GM12892 (cell line): Measurements from ENCODE around the gene UNC119B.

Experiments used
- DNase-seq: peaks from one replicate; pipeline ENCODE4 v3.0.0; 2011; ENCODE audit not compliant: insufficient read length
- FAIRE-seq: peaks from 2 replicates; lab custom pipeline; 2011; peaks lifted over from hg19 to GRCh38; lab: Jason Lieb, UNC
- POLR2A ChIP-seq: IDR thresholded peaks from 2 replicates; pipeline ENCODE4 v1.6.1; 2011; ENCODE audit warnings: low read depth, low read length, control low read depth
- POLR2AphosphoS5 ChIP-seq: IDR thresholded peaks from 2 replicates; pipeline ENCODE4 v1.6.1; 2011; ENCODE audit warnings: low read depth, low read length, control low read depth
- TAF1 ChIP-seq: IDR thresholded peaks from 2 replicates; pipeline ENCODE4 v1.6.1; 2011; ENCODE audit warnings: low read depth, mild to moderate bottlenecking, control low read depth, low read length, borderline replicate concordance

The UNC119B gene

GRCh38 chr12:120677765-120678473 is 32.3 kb upstream of the UNC119B start:
- TF ChIP-seq POLR2AphosphoS5 (no peak), POLR2A (no peak), TAF1 (no peak)
- FAIRE-seq (no peak), DNase-seq (peak; percentile 49)

DNA sequence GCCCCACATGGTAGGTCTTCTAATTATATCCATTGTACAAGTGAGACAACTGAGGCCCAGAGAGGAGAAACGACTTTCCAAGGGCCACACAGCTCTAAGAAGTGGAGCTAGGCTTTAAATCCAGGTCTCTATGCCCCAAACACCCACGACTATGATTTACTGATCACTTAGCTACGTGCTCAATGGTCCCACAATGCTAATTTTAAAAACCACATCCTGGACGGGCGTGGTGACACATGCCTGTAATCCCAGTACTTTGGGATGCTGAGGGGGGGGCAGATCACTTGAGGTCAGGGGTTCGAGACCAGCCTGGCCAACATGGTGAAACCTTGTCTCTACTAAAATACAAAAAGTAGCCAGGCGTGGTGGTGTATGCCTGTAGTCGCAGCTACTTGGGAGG is 31.7 kb upstream of the UNC119B start:
- no peak for FAIRE-seq
- no peak for DNase-seq
- TF ChIP-seq POLR2A (no peak), POLR2AphosphoS5 (no peak), TAF1 (no peak)

GRCh38 chr12:120680165-120680738 is 30.0 kb upstream of the UNC119B start:
- DNase-seq (no peak), FAIRE-seq (peak; percentile 78)
- TF ChIP-seq POLR2AphosphoS5 (no peak), TAF1 (no peak), POLR2A (no peak)

DNA sequence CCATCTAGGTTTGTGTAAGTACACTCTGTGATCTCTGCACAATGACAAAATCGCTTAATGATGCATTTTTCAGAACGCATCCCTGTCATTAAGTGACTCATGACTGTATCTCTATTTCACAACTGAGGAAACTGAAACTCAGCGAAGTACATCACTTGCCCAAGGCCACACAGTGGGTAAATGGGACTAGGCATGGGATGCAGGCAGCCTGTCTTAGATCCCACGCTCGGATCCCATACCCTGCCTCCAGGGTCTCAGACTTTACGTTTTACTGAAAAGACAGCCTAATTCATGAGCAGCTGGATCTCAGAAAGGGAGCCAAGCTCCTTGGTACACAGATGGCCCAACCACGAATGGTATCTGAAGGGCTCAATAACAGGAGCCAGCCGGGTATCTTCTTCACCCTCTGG is 25.7 kb upstream of the UNC119B start:
- DNase-seq (no peak), FAIRE-seq (peak; percentile 86)
- TF ChIP-seq POLR2AphosphoS5 (no peak), TAF1 (no peak), POLR2A (no peak)

DNA sequence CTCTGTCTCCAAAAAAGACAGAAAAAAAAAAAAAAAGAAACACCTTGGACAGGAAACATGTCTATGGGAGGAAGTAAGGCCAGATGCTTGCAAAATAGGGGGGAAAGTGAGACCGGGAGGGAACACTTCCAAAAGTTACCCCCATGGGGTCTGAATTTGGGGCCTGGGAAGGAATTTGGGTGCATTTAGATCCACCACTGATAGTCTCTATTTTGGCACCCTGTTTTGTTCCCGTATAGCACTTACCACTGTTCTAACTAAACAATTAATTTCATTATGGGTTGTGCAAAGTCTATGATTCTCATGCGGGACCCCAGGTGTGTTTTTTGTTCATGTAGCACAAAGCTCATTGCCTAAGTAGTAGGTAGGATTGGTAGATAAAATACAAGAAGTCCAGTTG is 24.7 kb upstream of the UNC119B start:
- DNase-seq (no peak), FAIRE-seq (no peak)
- TF ChIP-seq POLR2A (no peak), TAF1 (no peak), POLR2AphosphoS5 (no peak)

DNA sequence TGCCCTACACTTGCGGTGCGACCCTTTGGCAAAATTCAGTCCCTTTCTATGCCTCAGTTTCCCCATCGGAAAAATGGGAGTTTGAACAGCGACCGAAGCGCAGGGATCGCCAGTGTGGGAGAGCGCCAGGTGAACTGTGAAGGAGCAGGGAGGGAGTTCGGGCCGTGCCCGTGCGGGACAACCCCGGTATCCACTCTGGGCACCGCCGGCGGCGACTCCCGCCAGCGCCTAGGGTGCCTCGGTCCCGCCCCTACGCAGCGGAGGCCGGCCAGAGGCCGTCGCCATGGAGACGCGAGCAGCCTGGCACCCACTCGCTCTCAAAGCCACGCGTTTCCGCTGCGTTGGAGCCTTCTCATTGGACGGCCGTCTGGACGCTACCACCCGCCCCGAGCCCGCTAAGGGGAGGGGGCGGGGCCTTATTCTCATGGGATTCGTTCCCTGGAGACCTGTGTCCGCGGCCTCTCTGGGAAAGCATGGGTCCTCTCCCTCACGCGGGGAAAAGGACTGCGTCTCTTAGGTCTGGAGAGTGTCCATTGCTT is 24.0 kb upstream of the UNC119B start:
- FAIRE-seq (peak; percentile 98), DNase-seq (peak; percentile 78)
- TF ChIP-seq TAF1 (no peak), POLR2A (peak; percentile 52; the same call in 1 of the 2 replicates), POLR2AphosphoS5 (no peak)

- no peak for FAIRE-seq
- DNase-seq: peak; percentile 95
- peak; percentile 83; the same call in 1 of the 2 replicates for TF ChIP-seq POLR2A
- TF ChIP-seq POLR2AphosphoS5: 0 out of 2 replicates have a peak, but pooled peaks have one; percentile 47
- peak; percentile 41; the same call in 1 of the 2 replicates for TF ChIP-seq TAF1
Measured at GRCh38 chr12:120686690-120687577, 23.3 kb upstream of the UNC119B start, which contains the start of gene MLEC. Gene MLEC (plus strand): TSS chr12:120687149. CDS start chr12:120687297, 148 bp downstream.

DNA sequence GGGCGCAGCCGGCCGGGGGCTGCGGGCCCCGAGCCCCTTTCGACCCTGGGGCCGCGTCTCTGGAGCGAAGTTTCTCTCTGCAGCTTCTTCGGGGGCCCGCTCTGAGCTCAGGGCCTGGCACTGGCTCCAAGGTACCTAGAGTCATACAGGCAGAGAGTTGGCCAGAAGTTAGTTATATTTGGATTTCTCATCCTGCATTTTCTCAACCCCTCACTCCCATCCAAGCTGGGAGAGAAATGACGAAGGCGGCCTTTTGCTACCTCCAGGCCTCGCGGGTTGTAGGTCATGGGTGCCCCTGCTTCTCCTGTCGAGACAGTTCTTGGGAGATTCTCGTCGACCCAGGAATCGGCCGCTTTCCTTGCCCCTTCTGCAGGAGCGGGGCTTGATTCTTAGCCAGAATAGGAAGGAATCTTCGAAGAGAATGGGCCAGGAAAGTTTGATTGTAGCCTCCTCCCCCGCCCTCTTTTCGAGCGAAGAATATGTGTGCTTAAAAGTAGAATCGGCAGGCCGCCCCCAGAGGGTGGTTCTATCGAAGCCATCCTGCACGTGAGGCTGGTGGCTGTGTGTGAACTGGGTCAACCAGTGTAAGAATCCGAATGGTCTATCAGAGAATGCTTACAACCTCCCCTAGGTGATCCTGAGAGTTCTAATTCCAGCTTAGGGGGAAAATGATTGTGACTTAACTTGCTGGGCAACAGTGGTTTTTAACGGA is 22.5 kb upstream of the UNC119B start:
- TF ChIP-seq TAF1 (no peak), POLR2AphosphoS5 (no peak), POLR2A (no peak)
- peak; percentile 74 for FAIRE-seq
- no peak for DNase-seq

DNA sequence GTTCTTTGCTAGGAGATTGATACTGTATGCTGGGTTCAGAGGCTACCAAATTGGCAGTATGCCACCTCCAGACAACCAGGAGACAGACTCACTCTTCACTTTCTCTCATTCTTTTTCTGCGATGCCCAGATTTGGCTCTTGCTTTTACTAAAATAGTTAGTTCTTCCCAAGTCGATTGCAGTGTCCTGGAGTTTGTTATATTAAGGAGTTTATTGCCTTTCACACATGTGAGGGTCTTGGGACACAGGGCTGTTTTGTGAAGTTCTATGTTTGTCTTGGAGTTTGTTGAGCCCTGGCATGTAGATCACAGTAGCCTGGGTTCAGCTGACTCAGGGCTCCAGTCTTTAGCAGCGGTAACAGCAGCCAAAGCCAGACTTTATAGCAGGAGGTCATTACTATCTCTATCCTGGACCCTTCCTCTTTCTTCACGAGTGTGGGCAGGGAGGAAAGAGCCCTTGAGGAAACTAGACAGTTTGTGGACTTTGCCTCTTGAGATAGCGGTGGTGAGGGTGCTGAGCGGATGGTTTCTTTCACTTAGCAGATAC is 21.7 kb upstream of the UNC119B start:
- DNase-seq (no peak), FAIRE-seq (no peak)
- TF ChIP-seq POLR2AphosphoS5 (no peak), POLR2A (no peak), TAF1 (no peak)

DNA sequence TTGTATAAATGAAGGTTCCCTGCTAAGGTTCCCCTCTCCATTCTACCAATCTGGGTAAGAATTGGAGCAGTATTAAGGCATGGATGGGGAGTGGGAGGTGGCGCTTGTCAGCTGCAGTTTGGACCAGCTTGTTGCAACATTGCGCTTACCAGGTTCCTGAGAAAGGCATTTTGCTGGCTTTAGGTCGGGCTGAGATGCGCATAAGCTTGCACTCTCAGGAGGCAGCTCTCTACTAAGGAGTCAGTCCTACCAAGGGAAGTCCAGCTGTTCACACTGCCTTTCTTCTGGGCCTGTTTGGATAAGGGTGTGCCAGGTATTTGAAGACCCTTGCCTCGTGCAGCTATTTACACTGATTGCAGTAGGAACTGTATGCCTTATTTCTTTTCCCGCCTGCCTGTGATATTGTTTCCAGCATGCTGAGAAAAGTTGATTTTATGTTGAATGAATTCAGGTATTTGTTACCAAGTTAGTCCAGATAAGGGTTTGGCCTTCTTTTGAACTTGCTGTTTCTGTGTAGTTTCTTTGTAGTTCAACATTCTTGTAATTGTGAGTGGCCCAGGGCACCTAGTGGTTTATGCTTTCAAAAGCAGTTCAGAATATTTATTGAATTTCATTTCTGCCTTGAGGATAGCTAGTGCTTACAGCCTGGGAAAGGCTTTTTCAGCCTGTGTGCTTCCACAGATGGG is 20.7 kb upstream of the UNC119B start:
- FAIRE-seq (no peak), DNase-seq (no peak)
- TF ChIP-seq POLR2AphosphoS5 (no peak), POLR2A (no peak), TAF1 (no peak)

DNA sequence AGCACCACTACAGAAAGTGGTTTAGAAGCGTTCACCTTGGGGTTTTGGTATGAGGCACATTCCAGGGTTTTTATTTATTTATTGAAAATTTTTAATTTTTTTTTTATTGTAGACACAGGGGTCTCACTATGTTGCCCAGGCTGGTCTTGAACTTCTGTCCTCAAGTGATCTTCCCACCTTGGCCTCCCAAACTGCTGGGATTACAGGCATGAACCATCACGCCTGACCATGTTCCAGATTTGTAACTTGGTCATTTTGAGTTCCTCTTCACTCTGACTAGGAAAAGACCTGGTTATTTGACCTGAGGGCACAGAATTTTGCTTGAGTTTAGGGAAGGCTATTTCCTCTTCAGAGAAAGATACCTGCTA is 20.2 kb upstream of the UNC119B start:
- DNase-seq (no peak), FAIRE-seq (no peak)
- no peak for TF ChIP-seq POLR2A
- TF ChIP-seq POLR2AphosphoS5: no peak
- no peak for TF ChIP-seq TAF1
